Erythroblast (primary cell): ENCODE measurements around the gene RREB1.

Experiments
- GATA1 ChIP-seq: IDR thresholded peaks from 2 replicates; pipeline ENCODE4 v1.6.1; 2011; ENCODE audit warnings: low read depth, mild to moderate bottlenecking, control low read depth, low read length, moderate library complexity
- POLR2A ChIP-seq: IDR thresholded peaks from 2 replicates; pipeline ENCODE4 v1.6.1; 2011; ENCODE audit warnings: mild to moderate bottlenecking, low read length

GRCh38 chr6:7238900-7239589 lies 131.3 kb downstream of the RREB1 start:
- TF ChIP-seq POLR2A = no peak
- TF ChIP-seq GATA1 = no peak
